Measurements from ENCODE around the gene MAGED1. TPM values are rescaled to one million over a fixed set of nuclear protein-coding genes. Genes with fewer than 3 reads are reported as not detected.
"Not testable (repeated sequence)": the region's sequence is repeated elsewhere in the genome, so short reads cannot be mapped to it uniquely, and the experiment has no call there.

Gene MAGED1
- polyA plus RNA-seq, 6 donors from 2014 or later: 39.0 to 73.3 (median 58.1) TPM

GRCh38 chrX:51874123-51874522 is 19.3 kb upstream of the MAGED1 start:
- ATAC-seq (ENCODE audit: low read depth in 2 of 2) (peak; percentile 60 to 72), DNase-seq (no peak)
- Mint-ChIP-seq H3K4me3 (no peak overlapping the region), H3K27me3 (no peaks in the 10 kb centered on the region), H3K36me3 (no peaks in the 10 kb centered on the region), H3K9me3 (peaks cover 0 to 1% (median 0%) of the 10 kb centered on the region in 7 donors), H3K27ac (peak overlapping the region in 3 of 6 donors; percentile 1 to 72 (median 4)), H3K4me1 (peaks cover 6 to 24% (median 6%) of the 10 kb centered on the region in 3 donors)

GRCh38 chrX:51876441-51876840 is 17.0 kb upstream of the MAGED1 start:
- ATAC-seq (ENCODE audit: low read depth in 2 of 2) (no peak), DNase-seq (no peak)
- Mint-ChIP-seq H3K27me3 (no peaks in the 10 kb centered on the region), H3K9me3 (peaks cover 0 to 1% (median 0%) of the 10 kb centered on the region in 7 donors), H3K4me1 (peaks cover 6 to 30% (median 10%) of the 10 kb centered on the region in 3 donors), H3K36me3 (no peaks in the 10 kb centered on the region), H3K27ac (no peak overlapping the region), H3K4me3 (no peak overlapping the region)

GRCh38 chrX:51878056-51878455 is 15.4 kb upstream of the MAGED1 start:
- Mint-ChIP-seq H3K36me3 (no peaks in the 10 kb centered on the region), H3K9me3 (peaks cover 0 to 1% (median 0%) of the 10 kb centered on the region in 7 donors), H3K4me1 (peaks cover 6 to 24% (median 10%) of the 10 kb centered on the region in 3 donors), H3K27me3 (no peaks in the 10 kb centered on the region), H3K4me3 (no peak overlapping the region), H3K27ac (no peak overlapping the region)
- DNase-seq (no peak), ATAC-seq (ENCODE audit: low read depth in 2 of 2) (no peak)

- Mint-ChIP-seq H3K9me3 (peaks cover 0 to 3% (median 0%) of the 10 kb centered on the region in 7 donors), H3K27me3 (no peaks in the 10 kb centered on the region), H3K36me3 (no peaks in the 10 kb centered on the region), H3K27ac (peak overlapping the region in 2 of 6 donors; percentile 26 to 62), H3K4me1 (peaks cover 23 to 28% (median 27%) of the 10 kb centered on the region in 3 donors), H3K4me3 (no peak overlapping the region)
- DNase-seq (no peak), ATAC-seq (ENCODE audit: low read depth in 2 of 2) (no peak)
Observed at GRCh38 chrX:51889851-51890250, 3.6 kb upstream of the MAGED1 start.

- H3K4me1 Mint-ChIP-seq: peaks cover 28 to 34% (median 31%) of the 10 kb centered on the region in 3 donors
- no peaks in the 10 kb centered on the region for H3K36me3 Mint-ChIP-seq
- no peaks in the 10 kb centered on the region for H3K27me3 Mint-ChIP-seq
- H3K9me3 Mint-ChIP-seq: peaks cover 0 to 3% (median 0%) of the 10 kb centered on the region in 7 donors
- DNase-seq (no peak), ATAC-seq (ENCODE audit: low read depth in 2 of 2) (no peak)
- H3K4me3 Mint-ChIP-seq: peak overlapping the region in 7 of 8 donors; percentile 0 to 92 (median 32)
- H3K27ac Mint-ChIP-seq: peak overlapping the region in 5 of 6 donors; percentile 10 to 95 (median 68)
Observed at GRCh38 chrX:51891245-51891644, 2.2 kb upstream of the MAGED1 start.

- peak; percentile 6 for DNase-seq
Observed at GRCh38 chrX:51891821-51892551, 1.4 kb upstream of the MAGED1 start.

GRCh38 chrX:51893931-51894696 is 691 bp downstream of the MAGED1 start:
- Mint-ChIP-seq H3K9me3 (peaks cover 0 to 3% (median 0%) of the 10 kb centered on the region in 7 donors), H3K4me3 (peak overlapping the region; percentile 88 to 98 (median 96)), H3K27ac (peak overlapping the region; percentile 35 to 97 (median 90)), H3K4me1 (peaks cover 28 to 35% (median 31%) of the 10 kb centered on the region in 3 donors), H3K36me3 (peaks cover 0 to 7% of the 10 kb centered on the region in 2 donors), H3K27me3 (no peaks in the 10 kb centered on the region)
- DNase-seq: peak; percentile 12
- ATAC-seq (ENCODE audit: low read depth in 2 of 2): peak; percentile 3 to 8

More at GRCh38 chrX:51891821-51892551, 1.4 kb upstream of the MAGED1 start:
- Mint-ChIP-seq H3K4me1 (peaks cover 28 to 34% (median 31%) of the 10 kb centered on the region in 3 donors), H3K27me3 (no peaks in the 10 kb centered on the region), H3K36me3 (no peaks in the 10 kb centered on the region), H3K27ac (peak overlapping the region in 5 of 6 donors; percentile 10 to 95 (median 35)), H3K9me3 (peaks cover 0 to 3% (median 0%) of the 10 kb centered on the region in 7 donors), H3K4me3 (peak overlapping the region in 6 of 8 donors; percentile 0 to 92 (median 43))
- ATAC-seq (ENCODE audit: low read depth in 2 of 2): peak; percentile 14 to 21

- DNase-seq (peak; percentile 18), ATAC-seq (ENCODE audit: low read depth in 2 of 2) (peak; percentile 37 to 53)
- H3K4me3 Mint-ChIP-seq: peak overlapping the region; percentile 88 to 98 (median 96)
Observed at GRCh38 chrX:51894697-51895336, 1.4 kb downstream of the MAGED1 start.

GRCh38 chrX:51896626-51897025 is 3.2 kb downstream of the MAGED1 start:
- Mint-ChIP-seq H3K4me3 (no peak overlapping the region), H3K4me1 (peaks cover 22 to 33% (median 26%) of the 10 kb centered on the region in 3 donors), H3K9me3 (peaks cover 0 to 3% (median 0%) of the 10 kb centered on the region in 7 donors), H3K36me3 (peaks cover 5 to 7% of the 10 kb centered on the region in 2 donors), H3K27me3 (no peaks in the 10 kb centered on the region), H3K27ac (peak overlapping the region in 1 of 6 donors; percentile 33)
- DNase-seq (no peak), ATAC-seq (ENCODE audit: low read depth in 2 of 2) (no peak)

More at GRCh38 chrX:51894697-51895336, 1.4 kb downstream of the MAGED1 start:
- peaks cover 28 to 35% (median 31%) of the 10 kb centered on the region in 3 donors for H3K4me1 Mint-ChIP-seq
- H3K27ac Mint-ChIP-seq: peak overlapping the region; percentile 34 to 94 (median 80)
- H3K36me3 Mint-ChIP-seq: peaks cover 0 to 7% of the 10 kb centered on the region in 2 donors
- H3K9me3 Mint-ChIP-seq: peaks cover 0 to 3% (median 0%) of the 10 kb centered on the region in 7 donors
- H3K27me3 Mint-ChIP-seq: no peaks in the 10 kb centered on the region

GRCh38 chrX:51899741-51900140 is 6.3 kb downstream of the MAGED1 start:
- Mint-ChIP-seq H3K4me1 (peaks cover 4 to 8% (median 6%) of the 10 kb centered on the region in 3 donors), H3K27me3 (no peaks in the 10 kb centered on the region), H3K36me3 (peaks cover 5 to 7% of the 10 kb centered on the region in 2 donors), H3K27ac (no peak overlapping the region), H3K9me3 (no peaks in the 10 kb centered on the region), H3K4me3 (no peak overlapping the region)
- DNase-seq: no peak
- ATAC-seq (ENCODE audit: low read depth in 2 of 2): no peak

GRCh38 chrX:51902510-51903050 is 9.2 kb downstream of the MAGED1 start:
- Mint-ChIP-seq H3K36me3 (peaks cover 5 to 7% of the 10 kb centered on the region in 2 donors), H3K27ac (peak overlapping the region in 2 of 6 donors; percentile 5 to 24)
- no peak for ATAC-seq (ENCODE audit: low read depth in 2 of 2)

GRCh38 chrX:51905152-51905551 is 11.7 kb downstream of the MAGED1 start:
- H3K9me3 Mint-ChIP-seq; DNase-seq; H3K36me3 Mint-ChIP-seq; H3K27me3 Mint-ChIP-seq; H3K27ac Mint-ChIP-seq; ATAC-seq (ENCODE audit: low read depth in 2 of 2); H3K4me1 Mint-ChIP-seq; H3K4me3 Mint-ChIP-seq: not testable (repeated sequence)

More at GRCh38 chrX:51902510-51903050, 9.2 kb downstream of the MAGED1 start:
- peaks cover 0 to 4% (median 0%) of the 10 kb centered on the region in 7 donors for H3K9me3 Mint-ChIP-seq
- H3K4me1 Mint-ChIP-seq: no peaks in the 10 kb centered on the region
- no peak for DNase-seq
- no peak overlapping the region for H3K4me3 Mint-ChIP-seq
- H3K27me3 Mint-ChIP-seq: no peaks in the 10 kb centered on the region

Measured in naive B cell (primary cell).